HG03521 (cell line): Measurements from ENCODE around the gene CEACAM3.

ENCODE experiments used
- ATAC-seq: cut with Tn5 transposase; IDR thresholded peaks from one replicate; pipeline ENCODE4 v1.9.1; 2021; ENCODE audit warnings: mild to moderate bottlenecking, moderate library complexity; ENCODE audit not compliant: unreplicated experiment

Gene CEACAM3

GRCh38 chr19:41792513-41793413 lies 3.6 kb upstream of the CEACAM3 start:
- no peak for ATAC-seq

DNA sequence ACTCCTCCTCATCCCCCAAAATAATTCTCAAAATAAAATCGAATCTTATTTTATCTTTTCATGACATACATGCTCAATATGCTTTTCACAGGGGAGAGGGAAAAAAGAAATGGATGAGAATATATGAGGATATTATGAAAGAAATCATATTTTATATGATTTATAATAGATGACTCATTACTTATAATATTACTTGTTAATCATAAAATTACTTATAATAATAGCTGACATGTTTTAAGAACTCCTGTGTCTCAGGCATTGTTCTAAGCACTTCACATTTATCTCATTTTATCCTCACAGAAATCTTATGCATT lies 3.0 kb upstream of the CEACAM3 start:
- no peak for ATAC-seq

DNA sequence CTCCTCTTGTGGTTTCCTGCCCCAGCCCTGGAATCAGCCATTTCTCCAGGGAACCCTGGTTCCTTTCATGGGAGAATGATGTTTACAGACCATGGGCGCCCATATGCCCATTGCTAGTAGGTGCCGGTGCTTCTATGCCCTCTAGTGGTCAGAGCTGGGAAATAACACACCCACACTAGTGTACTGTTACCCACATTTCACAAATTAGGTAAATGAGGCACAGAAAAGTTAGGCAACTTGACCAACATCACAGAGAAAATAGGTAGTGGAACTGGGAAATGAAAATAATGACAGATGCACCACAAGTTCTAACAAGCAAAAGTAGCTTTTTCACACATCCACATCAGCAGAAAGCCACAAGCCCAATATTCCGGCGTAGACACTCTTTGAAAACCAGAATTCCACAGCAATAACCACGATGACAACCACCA lies 1.3 kb upstream of the CEACAM3 start:
- ATAC-seq: no peak

DNA sequence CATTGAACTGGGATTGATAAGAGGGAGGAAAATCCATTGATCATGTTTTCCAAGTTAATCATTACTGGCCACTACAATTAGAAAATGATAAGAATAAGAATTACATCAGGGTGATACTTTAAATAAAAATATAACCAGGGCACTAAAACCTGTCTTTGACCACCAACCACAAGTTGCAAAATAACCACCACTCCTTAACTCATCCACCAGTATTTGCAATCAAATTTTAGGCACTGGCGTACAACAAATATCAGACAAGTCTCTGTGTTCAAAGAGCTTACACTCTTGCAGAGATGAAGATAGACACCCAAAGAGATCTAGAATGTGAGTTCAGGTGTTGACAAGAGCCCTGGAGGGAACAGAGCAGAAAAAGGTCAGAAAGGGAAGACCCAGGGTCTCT lies 514 bp downstream of the CEACAM3 start:
- no peak for ATAC-seq

DNA sequence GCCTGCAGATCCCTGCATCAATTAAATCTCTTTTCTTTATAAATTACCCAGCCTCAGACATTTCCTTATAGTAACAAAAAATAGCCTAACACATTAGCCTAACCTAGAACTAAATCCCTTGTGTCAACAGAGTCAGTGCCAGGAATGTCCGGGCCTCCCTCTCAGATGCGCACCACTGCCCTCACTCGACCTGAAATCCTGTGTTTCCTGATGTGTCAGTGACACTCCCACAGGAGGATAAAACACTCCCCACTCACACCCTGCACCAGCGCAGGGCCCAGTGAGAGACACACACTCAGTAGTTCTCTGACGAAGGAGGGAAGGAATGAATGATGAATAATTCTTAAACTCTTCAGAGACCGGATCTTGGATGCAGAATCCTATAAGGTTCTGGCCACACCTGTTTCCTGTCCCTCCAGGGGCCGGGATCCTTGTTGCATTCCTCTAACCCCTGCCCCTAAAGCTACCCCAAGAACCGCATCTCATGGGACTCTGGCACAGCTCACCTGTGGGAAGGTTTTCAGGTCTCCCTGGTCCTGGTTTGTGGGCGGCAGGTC lies 3.1 kb downstream of the CEACAM3 start:
- no peak for ATAC-seq

DNA sequence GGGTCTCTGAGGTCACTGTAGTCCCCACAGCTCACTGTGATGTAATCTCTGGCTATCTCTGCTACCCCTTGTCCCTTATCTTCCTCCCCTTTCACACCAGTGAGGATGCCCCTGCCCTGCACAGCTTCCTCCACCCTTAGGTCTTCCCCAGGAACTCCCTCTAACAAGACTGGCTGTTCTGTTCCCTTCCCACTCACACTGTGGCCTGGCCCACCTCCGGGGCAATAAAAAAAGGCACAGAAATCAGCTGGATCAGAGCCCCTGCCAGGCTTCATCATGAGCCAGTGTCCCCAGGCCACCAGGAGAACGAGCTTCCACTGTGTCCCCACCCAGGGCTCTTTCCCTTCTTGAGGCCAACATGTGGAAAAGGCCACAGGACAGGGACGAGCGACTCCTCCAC lies 4.6 kb downstream of the CEACAM3 start:
- ATAC-seq: no peak

DNA sequence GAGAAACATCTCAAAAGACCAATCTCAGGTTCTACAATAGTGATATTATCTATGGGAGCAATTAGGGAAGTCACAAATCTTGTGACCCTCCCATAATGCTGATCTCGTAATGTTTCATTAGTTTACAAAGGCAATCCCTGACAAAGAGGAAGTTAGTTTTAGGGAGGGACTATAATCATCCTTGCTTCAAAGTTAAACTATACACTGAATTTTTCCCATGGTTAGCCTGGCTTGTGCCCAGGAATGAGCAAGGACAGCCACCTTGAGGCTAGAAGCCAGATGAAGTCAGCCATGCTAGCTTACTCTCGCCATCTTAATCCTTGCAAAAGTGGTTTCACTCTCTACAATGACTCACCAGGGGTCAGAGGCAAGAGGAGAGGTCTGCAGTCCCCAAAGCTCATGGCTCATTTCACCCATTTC lies 5.4 kb downstream of the CEACAM3 start:
- ATAC-seq: no peak

DNA sequence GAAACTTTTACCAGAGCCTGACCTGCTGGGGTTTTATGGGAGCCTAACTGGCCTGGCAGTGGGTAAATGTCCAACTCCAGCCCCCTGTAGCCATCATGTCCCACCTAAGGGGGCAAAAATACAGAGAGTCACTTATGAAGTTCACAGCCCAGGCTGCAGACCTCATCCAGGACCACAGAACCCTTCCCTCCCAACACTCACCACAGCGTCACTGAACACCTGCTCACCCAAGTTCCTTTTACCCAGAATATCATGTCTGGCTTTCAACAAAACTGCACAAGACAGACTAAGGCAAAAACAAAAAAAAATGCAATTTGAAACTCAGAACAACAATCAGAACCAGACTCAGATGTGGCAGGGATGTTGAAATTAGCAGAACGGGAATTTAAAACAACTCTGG lies 6.4 kb downstream of the CEACAM3 start:
- no peak for ATAC-seq

DNA sequence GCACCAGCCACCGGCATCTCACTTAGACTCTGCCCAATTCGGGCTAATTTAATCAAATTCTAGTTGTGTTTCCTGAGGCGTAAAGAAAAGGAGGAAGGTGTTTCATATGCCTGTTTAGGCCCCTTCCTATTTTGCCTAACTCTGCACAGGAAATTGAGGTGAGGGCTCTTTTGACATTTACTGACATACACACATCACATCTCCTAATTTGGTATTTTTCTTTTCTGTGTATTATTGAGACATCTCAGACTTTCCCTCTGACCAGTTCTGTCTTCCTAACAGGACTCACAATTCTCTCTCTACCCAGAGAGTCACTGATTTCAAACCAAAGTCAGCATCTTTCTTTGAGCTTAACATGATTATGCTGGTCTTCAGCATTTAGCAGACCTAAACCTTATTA lies 7.9 kb downstream of the CEACAM3 start:
- ATAC-seq: no peak

DNA sequence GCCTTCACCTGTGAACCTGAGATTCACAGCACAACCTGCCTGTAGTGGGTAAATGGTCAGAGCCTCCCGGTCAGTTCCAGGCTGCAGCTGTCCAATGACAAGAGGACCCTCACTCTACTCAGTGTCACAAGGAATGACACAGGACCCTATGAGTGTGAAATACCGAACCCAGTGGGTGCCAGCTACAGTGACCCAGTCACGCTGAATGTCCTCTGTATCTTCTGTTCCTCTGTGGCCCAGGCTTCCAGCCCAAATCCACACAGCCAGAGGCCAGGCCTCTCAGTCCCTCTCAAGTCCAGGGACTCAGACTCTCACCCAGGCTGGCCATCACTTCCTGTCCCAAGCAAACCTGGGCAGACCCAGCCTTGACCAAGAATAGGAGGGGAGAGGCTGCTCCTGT lies 10.8 kb downstream of the CEACAM3 start:
- no peak for ATAC-seq

GRCh38 chr19:41808663-41809566 lies 12.5 kb downstream of the CEACAM3 start:
- ATAC-seq: no peak

- ATAC-seq: no peak
Observed at GRCh38 chr19:41810301-41810700, 13.9 kb downstream of the CEACAM3 start.

DNA sequence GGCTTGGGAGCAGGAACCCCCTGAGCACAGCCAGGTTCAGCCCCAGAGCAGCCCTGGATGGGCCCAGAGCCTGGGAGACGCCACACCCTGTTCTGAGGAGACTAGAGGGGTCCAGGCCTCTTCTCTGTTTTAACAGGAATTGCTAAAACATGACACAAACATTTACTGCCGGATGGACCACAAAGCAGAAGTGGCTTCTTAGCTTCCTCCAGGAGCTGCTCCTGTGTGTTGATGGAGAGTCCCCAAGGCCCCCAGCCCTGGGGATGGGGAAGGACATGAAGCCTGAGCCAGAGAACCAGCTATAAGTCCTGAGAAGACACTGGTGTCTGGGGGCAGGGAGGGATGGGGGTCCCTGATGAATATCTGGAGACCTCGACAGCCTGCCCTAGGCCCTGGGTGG lies 14.6 kb downstream of the CEACAM3 start:
- no peak for ATAC-seq

DNA sequence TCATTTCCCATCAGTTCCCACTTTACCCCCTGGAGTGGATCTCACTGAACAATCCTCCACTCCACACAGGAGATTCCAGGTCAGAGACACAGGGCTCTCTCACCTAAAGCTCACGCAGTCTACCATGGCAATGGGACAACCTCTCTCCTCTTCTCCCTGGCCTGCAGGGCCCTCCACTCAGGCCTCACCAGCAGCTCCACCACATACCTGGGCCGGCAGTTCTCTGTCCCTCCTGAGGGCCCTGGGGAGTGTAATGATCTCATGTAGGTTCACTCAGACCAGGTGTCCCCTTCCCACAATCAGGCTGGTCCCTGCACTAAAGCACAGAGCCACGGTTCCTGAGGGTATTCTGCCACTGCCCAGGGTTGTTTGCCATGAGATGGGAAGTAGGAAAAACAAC lies 15.6 kb downstream of the CEACAM3 start:
- no peak for ATAC-seq

GRCh38 chr19:41813911-41814310 lies 17.5 kb downstream of the CEACAM3 start:
- no peak for ATAC-seq

- no peak for ATAC-seq
Observed at GRCh38 chr19:41815301-41815700, 18.9 kb downstream of the CEACAM3 start.

- ATAC-seq: no peak
Observed at GRCh38 chr19:41816761-41817160, 20.4 kb downstream of the CEACAM3 start.

- no peak for ATAC-seq
Observed at GRCh38 chr19:41821003-41821735, 24.8 kb downstream of the CEACAM3 start.

- no peak for ATAC-seq
Observed at GRCh38 chr19:41837981-41838708, 41.8 kb downstream of the CEACAM3 start.

DNA sequence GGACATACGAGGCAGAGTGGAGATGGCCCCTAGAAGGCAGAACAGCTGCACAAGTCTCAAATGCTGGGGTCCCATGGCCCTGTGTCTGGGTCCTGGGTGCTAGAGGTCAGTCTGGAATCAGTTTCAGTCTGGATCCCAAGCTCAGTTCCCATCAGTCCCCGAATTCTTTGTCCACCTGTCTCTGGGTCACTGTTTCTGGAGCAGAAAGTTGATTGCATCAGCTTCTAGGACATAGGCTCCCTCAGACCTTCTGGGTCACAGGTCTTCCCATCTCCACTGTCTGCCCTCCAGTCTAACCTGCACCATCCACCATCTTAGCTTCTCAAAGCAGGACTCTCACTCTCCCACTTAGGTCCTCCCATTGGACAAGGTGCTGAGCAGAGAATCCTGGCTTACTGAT lies 42.8 kb downstream of the CEACAM3 start:
- no peak for ATAC-seq
